CD14-positive monocyte (primary cell): ENCODE results near the gene LTBP4. TPM values are rescaled to one million over a fixed set of nuclear protein-coding genes. Genes with fewer than 3 reads are reported as not detected.

Experiments
- DNase-seq, 3 donors: peaks; one replicate each; pipeline ENCODE4 v3.0.0-alpha.2; 2011 to 2022
- H2AFZ ChIP-seq: 2 replicates; pipeline ENCODE4 v1.6.0; 2012; ENCODE audit warnings: mild to moderate bottlenecking, low read depth, low read length, inconsistent platforms; ENCODE audit not compliant: insufficient read depth, poor library complexity, severe bottlenecking
- H3K27ac ChIP-seq, 2 donors: 1 replicate in 1 of 2; 2 replicates in 1 of 2; pipeline ENCODE4 v1.5.1; 2012 to 2013; ENCODE audit warnings: low read length in 2 of 2, control low read depth in 1 of 2, inconsistent platforms in 1 of 2, low read depth in 1 of 2, mild to moderate bottlenecking in 1 of 2
- H3K27me3 ChIP-seq, 2 donors: one replicate each; pipeline versions ENCODE4 v1.6.0 to v1.6.1; 2011 to 2013; ENCODE audit warnings: low read length in 2 of 2; ENCODE audit not compliant: control insufficient read depth in 2 of 2, insufficient read depth in 2 of 2
- H3K36me3 ChIP-seq, 2 donors: replicated peaks in 1 of 2; 1 replicate in 1 of 2; 2 replicates in 1 of 2; pipeline versions ENCODE4 v1.5.1 to v1.6.1; 2012 to 2013; ENCODE audit warnings: low read length in 2 of 2, control low read depth in 1 of 2, inconsistent platforms in 1 of 2, mild to moderate bottlenecking in 1 of 2; ENCODE audit not compliant: insufficient read depth in 2 of 2, control insufficient read depth in 1 of 2
- H3K4me1 ChIP-seq, 2 donors: 1 replicate in 1 of 2; 2 replicates in 1 of 2; pipeline versions ENCODE4 v1.5.1 to v1.6.1; 2012 to 2013; ENCODE audit warnings: low read length in 2 of 2, control low read depth in 1 of 2, inconsistent platforms in 1 of 2, mild to moderate bottlenecking in 1 of 2, moderate library complexity in 1 of 2; ENCODE audit not compliant: insufficient read depth in 2 of 2, control insufficient read depth in 1 of 2
- H3K4me2 ChIP-seq: replicated peaks from 2 replicates; pipeline ENCODE3; 2012; ENCODE audit warnings: low read length, moderate library complexity, mild to moderate bottlenecking; ENCODE audit not compliant: poor library complexity, severe bottlenecking; ENCODE audit errors: extremely low read depth
- H3K4me3 ChIP-seq, 3 experiments: fragments of 200-600 bp in 1 of 3; sonication (generic) in 1 of 3; replicated peaks in 1 of 3; 1 replicate in 2 of 3; 2 replicates in 1 of 3; pipeline ENCODE4 v1.5.1; 2011 to 2013; ENCODE audit warnings: low read length in 3 of 3, mild to moderate bottlenecking in 3 of 3, control low read depth in 2 of 3, low read depth in 2 of 3, inconsistent platforms in 1 of 3, moderate library complexity in 1 of 3
- H3K79me2 ChIP-seq: 2 replicates; pipeline ENCODE4 v1.6.0; 2012; ENCODE audit warnings: mild to moderate bottlenecking, control low read depth, inconsistent platforms, low read length, moderate library complexity; ENCODE audit not compliant: insufficient read depth
- H3K9ac ChIP-seq: 2 replicates; pipeline ENCODE4 v1.6.0; 2017; ENCODE audit warnings: low read length, mild to moderate bottlenecking; ENCODE audit not compliant: insufficient read depth, poor library complexity, severe bottlenecking
- H3K9me3 ChIP-seq, 2 donors: replicated peaks in 1 of 2; 1 replicate in 1 of 2; 2 replicates in 1 of 2; pipeline versions ENCODE4 v1.5.1 to v1.6.1; 2012 to 2013; ENCODE audit warnings: low read length in 2 of 2, control low read depth in 1 of 2; ENCODE audit not compliant: control insufficient read depth in 1 of 2, insufficient read depth in 1 of 2
- H4K20me1 ChIP-seq: 2 replicates; pipeline ENCODE4 v1.6.0; 2012; ENCODE audit warnings: mild to moderate bottlenecking, low read length, control low read depth, moderate library complexity; ENCODE audit not compliant: insufficient read depth
- H3K27ac Mint-ChIP-seq, 7 donors: one replicate each; pipeline ENCODE4 v1.8.0; 2020; ENCODE audit warnings: mild to moderate bottlenecking in 7 of 7, mixed read lengths in 7 of 7, moderate library complexity in 6 of 7, inconsistent platforms in 2 of 7
- H3K27me3 Mint-ChIP-seq, 3 donors: one replicate each; pipeline ENCODE4 v1.8.0; 2021 to 2022; ENCODE audit warnings: low read depth in 3 of 3, mild to moderate bottlenecking in 3 of 3, mixed read lengths in 3 of 3, moderate library complexity in 3 of 3, inconsistent platforms in 1 of 3
- H3K36me3 Mint-ChIP-seq, 2 donors: one replicate each; pipeline ENCODE4 v1.8.0; 2020; ENCODE audit warnings: mixed read lengths in 2 of 2, inconsistent platforms in 1 of 2, mild to moderate bottlenecking in 1 of 2
- H3K4me1 Mint-ChIP-seq: one replicate; pipeline ENCODE4 v1.8.0; 2020; ENCODE audit warnings: mild to moderate bottlenecking, mixed read lengths
- H3K4me3 Mint-ChIP-seq, 2 donors: one replicate each; pipeline ENCODE4 v1.8.0; 2020; ENCODE audit warnings: mild to moderate bottlenecking in 2 of 2, mixed read lengths in 2 of 2, moderate library complexity in 1 of 2
- H3K9me3 Mint-ChIP-seq, 7 donors: one replicate each; pipeline ENCODE4 v1.8.0; 2020 to 2022; ENCODE audit warnings: mixed read lengths in 7 of 7, mild to moderate bottlenecking in 6 of 7, moderate library complexity in 6 of 7, inconsistent platforms in 2 of 7
- WGBS: methylation state at CpG from one replicate; pipeline ENCODE4 v1.1.5; 2013; ENCODE audit warnings: missing lambda C conversion rate; ENCODE audit not compliant: insufficient coverage; 5-methylcytosine and 5-hydroxymethylcytosine counted together
- intact Hi-C, 2 donors: fragments of 100-400 bp; cut with micrococcal nuclease; formaldehyde crosslinking; loops; one replicate each; pipeline versions ENCODE4 v1.15.0 to v1.15.1; 2023
- polyA plus RNA-seq, 3 donors: library from polyadenylated mRNA; depleted of rRNA in 1 of 3; unstranded in 2 of 3; stranded (reverse) in 1 of 3; fragments of 300-500 nt in 2 of 3; fragments of >200 nt in 1 of 3; fragmentation: Illumina TruSeq in 2 of 3; gene quantifications; 1 replicate in 2 of 3; 2 replicates in 1 of 3; pipeline ENCODE4 v1.2.3, GENCODE V29; 2012 to 2021
- TF ChIP-seq, protein P1 (sequence below): fragments of 200-600 bp; IDR thresholded peaks from one replicate; pipeline ENCODE4 v1.8.0; 2022; ENCODE audit warnings: antibody characterized with exemption, mild to moderate bottlenecking

The LTBP4 gene
- polyA plus RNA-seq, 3 donors: 3.8 to 38.7 (median 8.0) TPM

DNA sequence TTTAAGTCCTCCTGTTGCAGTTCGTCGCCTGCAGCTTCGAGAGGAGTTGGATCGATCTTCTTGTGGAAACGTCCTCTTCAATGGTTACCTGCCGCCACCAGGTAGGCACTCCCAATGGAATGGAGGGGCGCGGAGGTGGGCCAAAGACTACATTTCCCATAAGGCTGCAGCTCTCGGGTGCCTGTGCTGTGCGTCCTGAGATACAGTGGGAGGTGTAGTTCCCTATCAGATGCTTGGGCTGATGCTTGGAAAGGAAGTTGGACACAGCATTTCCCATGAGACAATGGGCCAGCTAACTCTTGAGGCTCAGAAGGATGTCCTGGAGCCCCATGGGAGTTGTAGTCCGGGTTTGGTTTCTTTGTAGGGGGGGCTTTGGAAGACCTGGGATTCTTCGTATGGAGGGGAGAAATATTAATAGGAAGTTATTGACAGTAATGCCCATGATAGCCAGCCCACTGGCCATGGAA lies 22.7 kb upstream of the LTBP4 start:
- H3K9me3 ChIP-seq: no peaks in the 10 kb centered on the region
- Mint-ChIP-seq H3K27ac (peak overlapping the region; percentile 88 to 96 (median 93)), H3K27me3 (peaks cover 0 to 3% (median 1%) of the 10 kb centered on the region in 3 donors), H3K36me3 (peaks cover 41 to 47% of the 10 kb centered on the region in 2 donors), H3K4me1 (peaks cover 46% of the 10 kb centered on the region), H3K4me3 (peak overlapping the region; percentile 65 to 86), H3K9me3 (peaks cover 0 to 3% (median 0%) of the 10 kb centered on the region in 7 donors)
- 85% methylated on average over 11 of the region's 12 CpGs for WGBS
- H3K36me3 ChIP-seq: peaks cover 32 to 38% of the 10 kb centered on the region in 2 donors
- DNase-seq: peak; percentile 79 to 83 (median 80)
- no peak overlapping the region for H3K9ac ChIP-seq
- H3K79me2 ChIP-seq: peaks cover 53% of the 10 kb centered on the region
- peak overlapping the region in 1 of 3 experiments; percentile 89 for H3K4me3 ChIP-seq
- peaks cover 56 to 81% of the 10 kb centered on the region in 2 donors for H3K4me1 ChIP-seq
- no peak overlapping the region for H2AFZ ChIP-seq
- H3K27me3 ChIP-seq: no peaks in the 10 kb centered on the region
- peak overlapping the region; percentile 87 for H3K4me2 ChIP-seq
- H4K20me1 ChIP-seq: peaks cover 16% of the 10 kb centered on the region
- H3K27ac ChIP-seq: peak overlapping the region; percentile 45 to 55
- intact Hi-C loops: no loop called here
- TF ChIP-seq, protein P1, sequence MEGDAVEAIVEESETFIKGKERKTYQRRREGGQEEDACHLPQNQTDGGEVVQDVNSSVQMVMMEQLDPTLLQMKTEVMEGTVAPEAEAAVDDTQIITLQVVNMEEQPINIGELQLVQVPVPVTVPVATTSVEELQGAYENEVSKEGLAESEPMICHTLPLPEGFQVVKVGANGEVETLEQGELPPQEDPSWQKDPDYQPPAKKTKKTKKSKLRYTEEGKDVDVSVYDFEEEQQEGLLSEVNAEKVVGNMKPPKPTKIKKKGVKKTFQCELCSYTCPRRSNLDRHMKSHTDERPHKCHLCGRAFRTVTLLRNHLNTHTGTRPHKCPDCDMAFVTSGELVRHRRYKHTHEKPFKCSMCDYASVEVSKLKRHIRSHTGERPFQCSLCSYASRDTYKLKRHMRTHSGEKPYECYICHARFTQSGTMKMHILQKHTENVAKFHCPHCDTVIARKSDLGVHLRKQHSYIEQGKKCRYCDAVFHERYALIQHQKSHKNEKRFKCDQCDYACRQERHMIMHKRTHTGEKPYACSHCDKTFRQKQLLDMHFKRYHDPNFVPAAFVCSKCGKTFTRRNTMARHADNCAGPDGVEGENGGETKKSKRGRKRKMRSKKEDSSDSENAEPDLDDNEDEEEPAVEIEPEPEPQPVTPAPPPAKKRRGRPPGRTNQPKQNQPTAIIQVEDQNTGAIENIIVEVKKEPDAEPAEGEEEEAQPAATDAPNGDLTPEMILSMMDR: no peak

DNA sequence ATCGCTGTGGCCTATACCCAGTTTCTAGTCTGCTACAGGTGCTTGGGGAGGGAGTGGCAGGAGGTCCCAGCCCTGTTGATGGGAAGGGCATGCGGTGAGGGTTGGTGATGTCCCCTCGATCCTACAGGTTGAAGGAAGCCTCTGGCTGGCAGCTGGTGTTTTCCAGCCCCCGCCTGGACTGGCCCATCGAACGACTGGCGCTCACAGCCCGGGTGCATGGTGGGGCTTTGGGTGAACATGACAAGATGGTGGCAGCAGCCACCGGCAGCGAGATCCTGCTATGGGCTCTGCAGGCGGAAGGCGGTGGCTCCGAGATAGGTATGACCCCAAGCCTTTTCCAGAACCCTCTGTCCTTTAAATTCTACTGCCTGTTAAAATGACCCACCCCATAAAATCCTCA lies 20.6 kb upstream of the LTBP4 start:
- no peaks in the 10 kb centered on the region for H3K27me3 ChIP-seq
- peak overlapping the region; percentile 76 for H3K9ac ChIP-seq
- H2AFZ ChIP-seq: no peak overlapping the region
- TF ChIP-seq, protein P1: no peak
- H3K4me1 ChIP-seq: peaks cover 77 to 93% of the 10 kb centered on the region in 2 donors
- H3K4me2 ChIP-seq: peak overlapping the region; percentile 69
- peaks cover 0 to 3% (median 1%) of the 10 kb centered on the region in 3 donors for H3K27me3 Mint-ChIP-seq
- peaks cover 67% of the 10 kb centered on the region for H3K4me1 Mint-ChIP-seq
- H3K36me3 Mint-ChIP-seq: peaks cover 56 to 64% of the 10 kb centered on the region in 2 donors
- 95% methylated on average over 11 of the region's 13 CpGs for whole genome bisulfite sequencing
- peaks cover 57% of the 10 kb centered on the region for H3K79me2 ChIP-seq
- H3K4me3 ChIP-seq: peak overlapping the region in 2 of 3 experiments; percentile 23 to 68
- peak overlapping the region; percentile 95 to 100 (median 99) for H3K27ac Mint-ChIP-seq
- no peaks in the 10 kb centered on the region for H3K9me3 ChIP-seq
- no peak for DNase-seq
- H4K20me1 ChIP-seq: peaks cover 16% of the 10 kb centered on the region
- peak overlapping the region; percentile 64 to 69 for H3K4me3 Mint-ChIP-seq
- intact Hi-C loops: no loop called here
- peaks cover 45 to 50% of the 10 kb centered on the region in 2 donors for H3K36me3 ChIP-seq
- peaks cover 0 to 3% (median 0%) of the 10 kb centered on the region in 7 donors for H3K9me3 Mint-ChIP-seq
- peak overlapping the region; percentile 98 to 99 for H3K27ac ChIP-seq
